ENCODE measurements around the gene TIMP2. TPM values are rescaled to one million over a fixed set of nuclear protein-coding genes. Genes with fewer than 3 reads are reported as not detected.

Gene TIMP2
- total RNA-seq, 1 donor from 2014 or later, result 42.1 TPM

GRCh38 chr17:78817123-78817522 is 108.1 kb downstream of the TIMP2 start:
- DNase-seq (ENCODE audit: low read depth), result no peak

- DNase-seq (ENCODE audit: low read depth), result no peak
Observed at GRCh38 chr17:78815696-78816095, 109.5 kb downstream of the TIMP2 start.

GRCh38 chr17:78812855-78813254 is 112.3 kb downstream of the TIMP2 start:
- no peak for DNase-seq (ENCODE audit: low read depth)

GRCh38 chr17:78808163-78808562 is 117.0 kb downstream of the TIMP2 start:
- no peak for DNase-seq (ENCODE audit: low read depth)

GRCh38 chr17:78806451-78806850 is 118.7 kb downstream of the TIMP2 start:
- DNase-seq (ENCODE audit: low read depth), result no peak

GRCh38 chr17:78805301-78805700 is 119.9 kb downstream of the TIMP2 start:
- no peak for DNase-seq (ENCODE audit: low read depth)

- no peak for DNase-seq (ENCODE audit: low read depth)
Observed at GRCh38 chr17:78804777-78805176, 120.4 kb downstream of the TIMP2 start.

GRCh38 chr17:78803186-78803845 is 121.9 kb downstream of the TIMP2 start:
- no peak for DNase-seq (ENCODE audit: low read depth)

Other genes starting within 250 kb of the TIMP2 start
- 33.5 and 59.0 TPM in 2 replicates for gene CYTH1, start 143.1 kb downstream of the TIMP2 start, total RNA-seq
- gene USP36, start 84.6 kb downstream of the TIMP2 start, total RNA-seq, result 14.8 and 33.5 TPM in 2 replicates
- 0.69 and 1.5 TPM in 2 replicates for gene CEP295NL, start 22.2 kb downstream of the TIMP2 start, total RNA-seq
- 390 and 548 TPM in 2 replicates for gene LGALS3BP, start 54.5 kb upstream of the TIMP2 start, total RNA-seq
- gene CANT1, start 84.4 kb upstream of the TIMP2 start, total RNA-seq, result 52.3 and 84.5 TPM in 2 replicates
- gene C1QTNF1, start 98.8 kb upstream of the TIMP2 start, total RNA-seq, result 26.1 and 34.9 TPM in 2 replicates
- 4.3 and 18.1 TPM in 2 replicates for gene ENGASE, start 149.4 kb upstream of the TIMP2 start, total RNA-seq